Measurements from ENCODE around the gene CLHC1. TPM values are rescaled to one million over a fixed set of nuclear protein-coding genes. Genes with fewer than 3 reads are reported as not detected.

CLHC1 gene
- total RNA-seq, 1 experiment from 2014 or later, result 11.1 TPM

DNA sequence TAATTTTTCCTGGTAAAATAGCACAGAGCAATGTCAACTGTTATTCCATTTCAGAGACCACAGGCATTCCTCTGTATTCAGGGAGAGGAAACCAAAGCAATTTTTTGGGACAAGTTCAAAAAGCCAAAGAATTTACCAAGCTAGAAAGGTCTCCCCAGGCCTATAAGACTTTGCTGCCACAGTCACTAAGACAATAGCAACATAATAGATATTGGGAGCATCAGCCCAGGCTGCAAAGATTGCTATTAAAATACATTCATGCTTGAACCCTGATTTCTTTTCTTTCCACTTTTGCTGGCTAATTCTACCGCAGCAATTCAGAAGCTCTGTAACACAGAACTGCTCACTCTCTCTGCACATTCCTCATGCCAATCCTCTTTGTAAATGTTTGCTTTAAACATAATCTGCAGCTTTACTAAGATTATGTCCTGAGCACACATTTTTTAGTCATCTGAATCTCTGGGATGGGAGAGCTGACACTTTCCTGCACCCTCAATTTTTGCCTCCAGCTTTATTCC is 76.3 kb downstream of the CLHC1 start:
- Histone ChIP-seq H3K4me2 (ENCODE audit: low read length) (no peak overlapping the region), H3K4me3 (replicated peaks in 1 of 2; ENCODE audit: low read depth in 1 of 2, low read length in 2 of 2) (no peak overlapping the region), H3K79me2 (ENCODE audit: insufficient read depth, low read length) (no peaks in the 10 kb centered on the region), H3K9me2 (ENCODE audit: insufficient read depth) (no peaks in the 10 kb centered on the region), H3K36me3 (ENCODE audit: control insufficient read depth in 1 of 2, insufficient read depth in 2 of 2, low read length in 2 of 2) (no peaks in the 10 kb centered on the region), H3K27ac (ENCODE audit: low read depth, low read length) (no peak overlapping the region), H3K9me3 (ENCODE audit: control insufficient read depth in 1 of 2, insufficient read depth in 1 of 2, low read depth in 1 of 2, low read length in 2 of 2) (no peaks in the 10 kb centered on the region), H3K4me1 (ENCODE audit: control insufficient read depth in 1 of 2, insufficient read depth in 2 of 2, low read length in 2 of 2) (peaks cover 0 to 6% of the 10 kb centered on the region in 2 experiments; a peak in 1 of 4 replicates), H2AFZ (ENCODE audit: low read depth, low read length, poor library complexity, severe bottlenecking) (no peak overlapping the region), H4K20me1 (ENCODE audit: insufficient read depth) (no peaks in the 10 kb centered on the region), H3K27me3 (ENCODE audit: insufficient read depth, low read length) (no peaks in the 10 kb centered on the region), H3K9ac (ENCODE audit: low read length) (no peak overlapping the region)
- POLR2A ChIA-PET, result interaction anchor here (2.1 kb wide), 1 partner anchor 105 kb away, joined by 6 read pairs; the partner anchor contains the start of gene RTN4
- no peak for TF ChIP-seq YY1 (IDR thresholded peaks at IDR 0.05; ENCODE audit: extremely low read depth, insufficient replicate concordance, low read depth, low read length)
- TF ChIP-seq, protein P1, sequence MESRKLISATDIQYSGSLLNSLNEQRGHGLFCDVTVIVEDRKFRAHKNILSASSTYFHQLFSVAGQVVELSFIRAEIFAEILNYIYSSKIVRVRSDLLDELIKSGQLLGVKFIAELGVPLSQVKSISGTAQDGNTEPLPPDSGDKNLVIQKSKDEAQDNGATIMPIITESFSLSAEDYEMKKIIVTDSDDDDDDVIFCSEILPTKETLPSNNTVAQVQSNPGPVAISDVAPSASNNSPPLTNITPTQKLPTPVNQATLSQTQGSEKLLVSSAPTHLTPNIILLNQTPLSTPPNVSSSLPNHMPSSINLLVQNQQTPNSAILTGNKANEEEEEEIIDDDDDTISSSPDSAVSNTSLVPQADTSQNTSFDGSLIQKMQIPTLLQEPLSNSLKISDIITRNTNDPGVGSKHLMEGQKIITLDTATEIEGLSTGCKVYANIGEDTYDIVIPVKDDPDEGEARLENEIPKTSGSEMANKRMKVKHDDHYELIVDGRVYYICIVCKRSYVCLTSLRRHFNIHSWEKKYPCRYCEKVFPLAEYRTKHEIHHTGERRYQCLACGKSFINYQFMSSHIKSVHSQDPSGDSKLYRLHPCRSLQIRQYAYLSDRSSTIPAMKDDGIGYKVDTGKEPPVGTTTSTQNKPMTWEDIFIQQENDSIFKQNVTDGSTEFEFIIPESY (IDR thresholded peaks at IDR 0.05; ENCODE audit: extremely low read depth, insufficient replicate concordance, low read length), result no peak
- TF ChIP-seq POLR2A (IDR thresholded peaks at IDR 0.05; ENCODE audit: borderline replicate concordance, extremely low read depth, insufficient read depth, insufficient read length), result no peak
- no peak for TF ChIP-seq SIN3A (IDR thresholded peaks at IDR 0.05; ENCODE audit: low read depth)
- TF ChIP-seq EGR1 (IDR thresholded peaks at IDR 0.05; ENCODE audit: low read depth), result no peak
- no peak for TF ChIP-seq CEBPB (IDR thresholded peaks at IDR 0.05; ENCODE audit: low read depth)
- TF ChIP-seq ZNF274 (IDR thresholded peaks at IDR 0.05; ENCODE audit: low read depth, low read length), result no peak
- TF ChIP-seq SP1 (IDR thresholded peaks at IDR 0.05; ENCODE audit: low read depth), result no peak
- TF ChIP-seq POLR2AphosphoS5 (IDR thresholded peaks at IDR 0.05; ENCODE audit: low read depth, low read length), result no peak
- TF ChIP-seq ELF1 (IDR thresholded peaks at IDR 0.05; ENCODE audit: borderline replicate concordance, low read depth), result no peak
- no peak for TF ChIP-seq JUND (IDR thresholded peaks at IDR 0.05)
- no peak for TF ChIP-seq CBX3 (IDR thresholded peaks at IDR 0.05; ENCODE audit: low read depth)
- TF ChIP-seq, protein P2, sequence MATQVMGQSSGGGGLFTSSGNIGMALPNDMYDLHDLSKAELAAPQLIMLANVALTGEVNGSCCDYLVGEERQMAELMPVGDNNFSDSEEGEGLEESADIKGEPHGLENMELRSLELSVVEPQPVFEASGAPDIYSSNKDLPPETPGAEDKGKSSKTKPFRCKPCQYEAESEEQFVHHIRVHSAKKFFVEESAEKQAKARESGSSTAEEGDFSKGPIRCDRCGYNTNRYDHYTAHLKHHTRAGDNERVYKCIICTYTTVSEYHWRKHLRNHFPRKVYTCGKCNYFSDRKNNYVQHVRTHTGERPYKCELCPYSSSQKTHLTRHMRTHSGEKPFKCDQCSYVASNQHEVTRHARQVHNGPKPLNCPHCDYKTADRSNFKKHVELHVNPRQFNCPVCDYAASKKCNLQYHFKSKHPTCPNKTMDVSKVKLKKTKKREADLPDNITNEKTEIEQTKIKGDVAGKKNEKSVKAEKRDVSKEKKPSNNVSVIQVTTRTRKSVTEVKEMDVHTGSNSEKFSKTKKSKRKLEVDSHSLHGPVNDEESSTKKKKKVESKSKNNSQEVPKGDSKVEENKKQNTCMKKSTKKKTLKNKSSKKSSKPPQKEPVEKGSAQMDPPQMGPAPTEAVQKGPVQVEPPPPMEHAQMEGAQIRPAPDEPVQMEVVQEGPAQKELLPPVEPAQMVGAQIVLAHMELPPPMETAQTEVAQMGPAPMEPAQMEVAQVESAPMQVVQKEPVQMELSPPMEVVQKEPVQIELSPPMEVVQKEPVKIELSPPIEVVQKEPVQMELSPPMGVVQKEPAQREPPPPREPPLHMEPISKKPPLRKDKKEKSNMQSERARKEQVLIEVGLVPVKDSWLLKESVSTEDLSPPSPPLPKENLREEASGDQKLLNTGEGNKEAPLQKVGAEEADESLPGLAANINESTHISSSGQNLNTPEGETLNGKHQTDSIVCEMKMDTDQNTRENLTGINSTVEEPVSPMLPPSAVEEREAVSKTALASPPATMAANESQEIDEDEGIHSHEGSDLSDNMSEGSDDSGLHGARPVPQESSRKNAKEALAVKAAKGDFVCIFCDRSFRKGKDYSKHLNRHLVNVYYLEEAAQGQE (IDR thresholded peaks at IDR 0.05; ENCODE audit: low read depth), result no peak
- TF ChIP-seq, protein P3, sequence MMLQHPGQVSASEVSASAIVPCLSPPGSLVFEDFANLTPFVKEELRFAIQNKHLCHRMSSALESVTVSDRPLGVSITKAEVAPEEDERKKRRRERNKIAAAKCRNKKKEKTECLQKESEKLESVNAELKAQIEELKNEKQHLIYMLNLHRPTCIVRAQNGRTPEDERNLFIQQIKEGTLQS (IDR thresholded peaks at IDR 0.05), result no peak
- TF ChIP-seq, protein P4, sequence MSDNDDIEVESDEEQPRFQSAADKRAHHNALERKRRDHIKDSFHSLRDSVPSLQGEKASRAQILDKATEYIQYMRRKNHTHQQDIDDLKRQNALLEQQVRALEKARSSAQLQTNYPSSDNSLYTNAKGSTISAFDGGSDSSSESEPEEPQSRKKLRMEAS (IDR thresholded peaks at IDR 0.05), result no peak
- no peak for TF ChIP-seq RAD21 (IDR thresholded peaks at IDR 0.05; ENCODE audit: low read depth)
- TF ChIP-seq, protein P5, sequence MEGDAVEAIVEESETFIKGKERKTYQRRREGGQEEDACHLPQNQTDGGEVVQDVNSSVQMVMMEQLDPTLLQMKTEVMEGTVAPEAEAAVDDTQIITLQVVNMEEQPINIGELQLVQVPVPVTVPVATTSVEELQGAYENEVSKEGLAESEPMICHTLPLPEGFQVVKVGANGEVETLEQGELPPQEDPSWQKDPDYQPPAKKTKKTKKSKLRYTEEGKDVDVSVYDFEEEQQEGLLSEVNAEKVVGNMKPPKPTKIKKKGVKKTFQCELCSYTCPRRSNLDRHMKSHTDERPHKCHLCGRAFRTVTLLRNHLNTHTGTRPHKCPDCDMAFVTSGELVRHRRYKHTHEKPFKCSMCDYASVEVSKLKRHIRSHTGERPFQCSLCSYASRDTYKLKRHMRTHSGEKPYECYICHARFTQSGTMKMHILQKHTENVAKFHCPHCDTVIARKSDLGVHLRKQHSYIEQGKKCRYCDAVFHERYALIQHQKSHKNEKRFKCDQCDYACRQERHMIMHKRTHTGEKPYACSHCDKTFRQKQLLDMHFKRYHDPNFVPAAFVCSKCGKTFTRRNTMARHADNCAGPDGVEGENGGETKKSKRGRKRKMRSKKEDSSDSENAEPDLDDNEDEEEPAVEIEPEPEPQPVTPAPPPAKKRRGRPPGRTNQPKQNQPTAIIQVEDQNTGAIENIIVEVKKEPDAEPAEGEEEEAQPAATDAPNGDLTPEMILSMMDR (IDR thresholded peaks at IDR 0.05 in 2 of 3, conservative IDR thresholded peaks at IDR 0.05 in 1 of 3; ENCODE audit: borderline replicate concordance in 1 of 3, insufficient read depth in 1 of 3, low read depth in 2 of 3, low read length in 2 of 3), result no peak
- no TSS peak for BruUV-seq (replicated peaks)
- DNase-seq (ENCODE audit: low read depth, low spot score) (no peak), ATAC-seq (no peak)
- RAD21 ChIA-PET (ENCODE audit: low non-redundant PET in 1 of 2, low total read pairs in 2 of 2, uncharacterized antibody in 2 of 2, unreplicated experiment in 2 of 2), result interaction anchor here in 1 of 2 experiments (0.5 kb wide), 1 partner anchor 40 kb away, joined by 3 read pairs; no protein-coding TSS in a partner anchor
- intact Hi-C loops (cut with micrococcal nuclease), result no loop called here
- CTCF ChIA-PET, result no interaction called here

Data from HCT116 (cell line).